GM18505 (cell line): ENCODE data around the gene ACTG2.
"Not testable (repeated sequence)": the region's sequence is repeated elsewhere in the genome, so short reads cannot be mapped to it uniquely, and the experiment has no call there.

Experiments
- ATAC-seq: cut with Tn5 transposase; IDR thresholded peaks from one replicate; pipeline ENCODE4 v1.9.1; 2021; ENCODE audit not compliant: unreplicated experiment
- POLR2A ChIP-seq: IDR thresholded peaks from 4 replicates; pipeline ENCODE4 v1.6.1; 2011; ENCODE audit warnings: borderline replicate concordance; ENCODE audit not compliant: insufficient read depth, insufficient read length; ENCODE audit errors: extremely low read depth

ACTG2 gene

DNA sequence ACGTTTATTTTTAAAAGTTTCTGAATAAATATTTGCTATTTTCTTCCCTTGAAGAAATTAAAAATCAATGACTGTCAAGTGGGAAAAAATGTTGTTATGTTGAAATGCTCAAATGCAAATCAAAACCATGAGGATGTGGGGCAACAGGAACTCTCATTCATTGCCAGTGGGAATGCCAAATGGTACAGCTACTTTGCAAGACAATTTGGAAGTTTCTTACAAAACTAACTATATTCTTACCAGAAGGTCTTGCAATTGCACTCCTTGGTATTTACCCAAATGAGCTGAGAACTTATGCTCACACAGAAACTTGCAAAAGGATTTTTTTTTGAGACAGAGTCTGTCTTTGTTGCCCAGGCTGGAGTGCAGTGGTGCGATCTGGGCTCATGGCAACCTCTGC, 7.4 kb upstream of the ACTG2 start:
- TF ChIP-seq POLR2A: no peak
- ATAC-seq: no peak

GRCh38 chr2:73886357-73886756, 6.5 kb upstream of the ACTG2 start:
- ATAC-seq: no peak
- TF ChIP-seq POLR2A: no peak

- not testable (repeated sequence) for ATAC-seq
Observed at GRCh38 chr2:73887596-73888353, 5.0 kb upstream of the ACTG2 start.

DNA sequence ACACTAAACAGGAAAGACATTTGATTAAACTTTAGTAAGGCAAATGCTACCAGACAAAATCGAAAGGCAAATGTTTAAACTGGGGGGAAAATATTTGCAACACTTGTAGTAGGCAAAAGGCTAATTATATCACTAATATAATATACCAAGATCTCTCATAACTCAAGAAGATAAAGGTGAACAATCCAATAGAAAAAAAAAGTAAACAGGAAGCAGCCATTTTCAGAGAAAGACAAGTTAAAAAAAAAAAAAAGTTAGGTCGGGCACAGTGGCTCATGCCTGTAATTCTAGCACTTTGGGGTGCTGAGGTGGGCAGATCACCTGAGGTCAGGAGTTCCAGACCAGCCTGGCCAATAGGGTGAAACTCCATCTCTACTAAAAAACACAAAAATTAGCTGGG, 4.4 kb upstream of the ACTG2 start:
- ATAC-seq: no peak
- no peak for TF ChIP-seq POLR2A

DNA sequence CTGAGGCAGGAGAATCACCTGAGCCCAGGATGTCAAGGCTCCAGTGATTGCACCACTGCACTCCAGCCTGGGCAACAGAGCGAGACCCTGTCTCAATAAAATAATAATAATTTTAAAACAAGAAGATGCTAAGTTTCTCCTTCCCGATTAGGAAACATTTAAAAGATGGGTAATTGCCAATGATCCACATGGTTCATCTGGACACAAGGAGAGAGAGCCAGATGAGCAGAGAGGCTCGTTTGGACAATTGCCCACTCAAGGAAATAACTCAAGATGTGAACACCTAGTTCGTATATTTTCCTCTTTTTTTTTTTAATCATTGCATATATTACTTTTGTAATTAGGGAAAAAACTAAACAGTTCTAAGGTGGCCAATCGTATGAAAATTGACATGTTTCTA, 3.6 kb upstream of the ACTG2 start:
- TF ChIP-seq POLR2A: no peak
- ATAC-seq: no peak

DNA sequence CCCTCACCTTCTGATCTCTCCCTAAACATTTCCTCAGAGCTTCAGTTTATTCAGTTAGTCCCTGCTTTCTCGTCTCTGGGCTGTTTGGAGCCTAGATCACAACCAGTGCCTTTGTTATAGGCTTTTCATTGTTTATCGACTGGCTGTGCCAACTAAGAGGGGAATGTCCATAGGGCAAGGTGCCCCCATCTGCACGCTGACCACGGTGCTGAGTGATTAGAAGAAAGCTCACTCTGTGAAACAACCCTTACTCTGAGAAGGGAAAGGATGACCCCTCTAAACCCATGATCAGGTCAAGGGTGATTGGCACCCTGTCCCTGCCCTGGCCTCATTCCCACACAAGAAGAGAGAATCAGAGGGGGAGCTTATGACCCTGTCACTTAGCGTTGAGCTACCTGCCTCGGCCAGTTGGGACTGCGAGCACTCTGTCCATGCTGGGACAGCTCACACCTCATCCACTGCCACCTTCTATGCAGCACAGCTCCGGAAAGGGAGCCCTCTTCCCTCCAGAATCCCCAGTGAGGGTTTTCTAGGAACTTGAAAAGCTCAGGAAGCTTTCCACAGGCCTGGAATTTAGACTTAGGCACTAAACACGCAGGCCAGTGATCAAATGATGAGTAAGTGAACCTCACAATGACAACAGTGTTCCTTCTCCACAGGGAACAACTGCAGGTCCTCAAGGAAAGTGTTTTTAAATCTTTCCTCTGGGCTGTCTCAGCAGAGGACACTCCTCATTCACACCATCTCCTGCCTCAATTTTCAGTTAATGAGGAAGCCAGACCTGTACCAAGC, 2.3 kb upstream of the ACTG2 start:
- TF ChIP-seq POLR2A: no peak
- ATAC-seq: no peak

GRCh38 chr2:73891276-73891901, 1.4 kb upstream of the ACTG2 start:
- ATAC-seq: no peak
- no peak for TF ChIP-seq POLR2A

DNA sequence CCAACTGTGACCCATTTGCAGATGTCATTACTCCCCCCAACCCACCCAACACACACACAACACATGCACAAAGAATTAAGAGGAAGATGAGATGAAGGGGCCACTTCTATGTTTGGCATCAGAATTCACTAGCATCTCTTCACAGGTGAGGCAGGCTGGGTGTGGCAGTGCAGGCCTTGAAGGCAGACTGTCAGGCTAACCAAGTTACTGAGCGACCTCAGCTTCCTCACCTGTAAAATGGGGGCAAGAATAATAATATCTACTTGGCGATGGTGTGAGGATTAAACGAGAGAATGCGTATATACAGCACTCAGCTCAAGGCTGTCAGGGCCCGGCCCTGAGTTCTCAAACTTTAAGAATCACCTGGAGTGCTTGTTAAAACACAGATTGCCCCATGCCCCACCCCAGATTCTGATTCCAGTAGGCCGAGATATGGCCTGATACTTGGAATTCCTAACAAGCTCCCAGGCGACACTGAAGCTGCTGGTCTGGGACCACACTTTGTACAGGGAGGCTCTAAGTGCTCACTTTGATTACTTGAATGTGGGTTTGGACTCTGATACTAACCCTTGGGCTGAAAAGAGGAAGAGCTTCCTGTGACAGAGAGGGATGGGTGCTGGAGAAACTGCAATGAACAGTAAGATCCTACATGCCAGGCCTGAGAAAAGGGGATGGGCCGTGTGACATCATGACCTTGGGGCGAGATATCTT, 1.1 kb downstream of the ACTG2 start:
- TF ChIP-seq POLR2A: no peak

GRCh38 chr2:73894475-73894850, 1.7 kb downstream of the ACTG2 start:
- ATAC-seq: no peak
- no peak for TF ChIP-seq POLR2A

More for the DNA sequence above, 1.1 kb downstream of the ACTG2 start:
- no peak for ATAC-seq

DNA sequence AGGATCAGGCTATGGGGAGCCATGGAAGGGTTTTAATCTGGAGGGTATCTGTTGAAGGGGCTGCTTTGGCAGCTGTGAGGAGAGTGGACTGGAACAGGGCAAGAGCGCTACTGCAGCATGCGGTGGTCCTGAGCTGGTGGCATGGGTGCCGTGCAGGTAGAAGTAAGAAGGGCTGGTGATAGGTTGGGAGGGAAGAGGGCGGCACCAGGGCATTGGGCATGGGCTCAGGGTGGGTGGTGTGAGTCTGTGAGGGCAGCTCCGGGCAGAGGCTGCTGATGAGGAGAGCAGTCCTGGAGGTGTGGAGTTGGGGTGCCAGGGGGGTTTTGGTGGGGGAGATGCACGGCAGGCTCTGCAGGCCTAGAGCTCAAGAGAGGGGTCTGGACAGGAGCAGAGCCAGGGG, 2.1 kb downstream of the ACTG2 start:
- ATAC-seq: no peak
- no peak for TF ChIP-seq POLR2A

DNA sequence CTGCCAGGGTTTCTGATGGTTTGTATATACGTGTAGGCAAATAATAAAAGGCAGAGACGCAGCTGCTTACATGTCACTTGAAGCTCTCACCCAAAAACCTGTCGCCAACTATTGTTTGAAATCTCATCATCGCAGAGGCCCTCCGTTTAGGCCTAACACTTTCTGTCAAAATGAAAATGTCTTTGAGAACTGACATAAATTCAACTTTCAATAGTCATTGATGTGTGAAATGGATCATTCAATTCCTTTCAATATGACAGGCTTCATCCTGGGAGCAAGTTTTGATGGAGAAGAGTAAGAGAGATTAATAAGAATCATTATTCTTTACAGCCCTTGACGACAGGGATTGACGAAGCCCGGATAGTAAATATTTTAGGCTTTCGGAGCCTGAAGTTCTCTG, 2.7 kb downstream of the ACTG2 start:
- TF ChIP-seq POLR2A: no peak
- no peak for ATAC-seq

DNA sequence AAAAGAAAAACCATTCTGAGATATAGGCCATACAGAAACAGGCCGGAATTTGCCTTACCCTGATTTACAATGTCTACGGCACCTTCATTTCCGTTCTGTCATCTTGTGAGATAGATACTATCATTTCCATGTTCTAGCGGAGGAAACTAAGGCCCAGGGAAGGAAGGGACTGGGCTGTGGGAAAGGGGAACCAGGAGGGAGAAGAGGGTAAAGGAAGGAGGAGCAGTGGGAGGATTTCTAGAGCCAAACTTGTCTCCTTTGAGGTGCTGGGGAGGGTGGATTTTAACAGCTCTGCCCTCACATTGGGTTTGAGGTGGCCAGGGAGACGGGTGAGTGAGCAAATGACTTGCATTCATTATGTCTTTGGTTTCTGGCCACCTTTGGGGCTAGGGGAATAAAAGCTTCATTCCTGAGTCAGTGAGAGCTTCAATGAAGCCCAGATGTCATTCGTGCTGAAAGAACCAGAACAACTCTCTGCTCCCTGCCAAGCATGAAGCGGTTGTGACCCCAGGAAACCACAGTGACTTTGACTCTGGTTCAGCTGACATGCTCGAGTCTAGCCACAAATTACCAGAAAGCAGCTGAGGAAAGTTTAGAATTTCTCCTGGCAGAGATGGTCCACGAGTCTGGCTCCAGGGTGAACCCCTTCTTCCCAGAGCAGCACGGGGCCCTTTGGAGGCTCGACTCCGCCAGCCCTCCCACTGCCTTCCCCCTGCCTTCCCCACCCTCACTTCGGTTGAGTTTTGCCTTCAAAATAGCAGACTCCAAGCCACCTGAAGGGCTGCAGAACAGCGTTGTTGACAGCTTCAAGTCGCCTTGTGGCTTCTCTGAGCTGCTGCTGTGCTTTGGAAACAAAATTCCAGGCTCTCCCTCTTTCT, 3.8 kb downstream of the ACTG2 start:
- no peak for TF ChIP-seq POLR2A
- ATAC-seq: no peak

- no peak for TF ChIP-seq POLR2A
- no peak for ATAC-seq
Observed at GRCh38 chr2:73897240-73897583, 4.4 kb downstream of the ACTG2 start.
